ENCODE data around the gene CCN5.
A peak's percentile ranks its signal among the peaks of the same experiment; 100 is the strongest.

Gene CCN5

GRCh38 chr20:44717986-44718385 is 2.8 kb downstream of the CCN5 start:
- no peak for DNase-seq

- no peak for DNase-seq
Measured at GRCh38 chr20:44719841-44720240, 4.7 kb downstream of the CCN5 start.

- DNase-seq = no peak
Measured at GRCh38 chr20:44720621-44720996, 5.4 kb downstream of the CCN5 start.

- DNase-seq = no peak
Measured at GRCh38 chr20:44720997-44721784, 6.0 kb downstream of the CCN5 start.

GRCh38 chr20:44721785-44722054 is 6.6 kb downstream of the CCN5 start:
- DNase-seq = no peak

GRCh38 chr20:44722990-44723389 is 7.8 kb downstream of the CCN5 start:
- no peak for DNase-seq

- no peak for DNase-seq
Measured at GRCh38 chr20:44723391-44723790, 8.2 kb downstream of the CCN5 start.

GRCh38 chr20:44723798-44724362 is 8.7 kb downstream of the CCN5 start:
- DNase-seq = no peak

- DNase-seq = no peak
Measured at GRCh38 chr20:44724423-44725091, 9.4 kb downstream of the CCN5 start.

- no peak for DNase-seq
Measured at GRCh38 chr20:44725837-44726236, 10.7 kb downstream of the CCN5 start.

GRCh38 chr20:44727039-44727438 is 11.9 kb downstream of the CCN5 start:
- no peak for DNase-seq

- DNase-seq = no peak
Measured at GRCh38 chr20:44727651-44728050, 12.5 kb downstream of the CCN5 start.

- no peak for DNase-seq
Measured at GRCh38 chr20:44728801-44729443, 13.8 kb downstream of the CCN5 start.

GRCh38 chr20:44730441-44730840 is 15.3 kb downstream of the CCN5 start:
- DNase-seq = no peak

GRCh38 chr20:44731657-44732056 is 16.5 kb downstream of the CCN5 start:
- DNase-seq = no peak

- no peak for DNase-seq
Measured at GRCh38 chr20:44732327-44732726, 17.2 kb downstream of the CCN5 start.

- DNase-seq = peak; percentile 59
Measured at GRCh38 chr20:44733341-44734069, 18.3 kb downstream of the CCN5 start.

- DNase-seq = no peak
Measured at GRCh38 chr20:44734938-44735337, 19.8 kb downstream of the CCN5 start.

GRCh38 chr20:44735816-44736169 is 20.6 kb downstream of the CCN5 start:
- no peak for DNase-seq

- no peak for DNase-seq
Measured at GRCh38 chr20:44736170-44737021, 21.2 kb downstream of the CCN5 start.

- DNase-seq = no peak
Measured at GRCh38 chr20:44737116-44737515, 21.9 kb downstream of the CCN5 start.

- peak; percentile 17 for DNase-seq
Measured at GRCh38 chr20:44738813-44739477, 23.8 kb downstream of the CCN5 start.

Measured in activated CD4-positive, alpha-beta T cell treated with anti-CD3 and anti-CD28 coated beads, Interleukin-2, amount 50 U/mL, for 1 hour (primary cell).